Measurements from ENCODE around the gene MUC3A. TPM values are rescaled to one million over a fixed set of nuclear protein-coding genes. Genes with fewer than 3 reads are reported as not detected.
"Not testable (repeated sequence)": the region's sequence is repeated elsewhere in the genome, so short reads cannot be mapped to it uniquely, and the experiment has no call there.

Gene MUC3A
- polyA plus RNA-seq, 3 donors = 0.69 to 1.2 (median 0.72) TPM

DNA sequence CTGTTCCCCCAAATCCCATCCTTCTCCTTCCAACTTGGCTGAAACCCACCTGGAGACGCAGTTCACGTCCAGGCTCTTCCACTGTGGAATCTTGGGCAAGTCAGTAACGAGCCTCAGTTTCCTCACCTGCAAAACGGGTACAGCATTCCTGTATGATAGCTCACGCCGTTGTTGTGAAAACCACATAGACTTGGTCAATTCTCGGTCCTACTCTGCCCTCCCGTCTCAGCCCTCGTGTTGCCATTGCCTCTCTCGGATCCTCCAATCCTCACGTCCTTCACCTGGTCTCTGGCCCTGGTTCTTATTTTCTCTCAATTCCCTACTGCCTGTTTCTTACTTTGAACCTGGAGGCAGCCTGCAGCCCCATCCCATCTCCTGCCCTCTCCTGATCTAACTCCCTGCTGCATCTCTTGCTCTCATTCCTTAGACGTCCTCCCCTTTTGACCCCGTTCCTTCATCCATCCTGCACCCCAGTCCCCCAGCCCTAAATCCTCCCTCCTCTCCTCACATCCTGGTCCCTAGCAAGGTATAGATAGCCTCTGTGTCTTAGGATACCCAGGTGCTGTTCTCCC, 18.0 kb downstream of the MUC3A start:
- no peak for DNase-seq (ENCODE audit: extremely low read depth in 1 of 11, low read depth in 9 of 11, low spot score in 4 of 11)

DNA sequence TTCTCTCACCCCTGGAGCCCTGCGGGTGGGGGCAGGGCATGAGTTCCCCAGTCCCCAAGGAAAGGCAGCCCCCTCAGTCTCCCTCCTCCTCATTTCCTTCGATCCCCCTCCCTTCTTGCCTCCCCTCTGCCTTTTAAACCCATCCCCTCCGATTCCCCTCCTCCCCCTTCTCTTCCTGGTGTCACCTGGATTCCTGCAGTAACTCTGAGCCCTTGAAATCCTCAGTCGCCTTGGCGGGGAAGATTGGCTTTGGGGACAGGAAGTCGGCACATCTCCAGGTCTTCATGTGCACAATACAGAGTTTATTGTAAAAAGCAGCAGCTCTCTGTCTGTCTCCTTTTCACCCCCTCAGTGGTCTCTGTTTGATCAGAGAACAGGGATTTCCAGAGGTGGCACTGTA, 18.7 kb downstream of the MUC3A start:
- no peak for DNase-seq (ENCODE audit: extremely low read depth in 1 of 11, low read depth in 9 of 11, low spot score in 4 of 11)

DNA sequence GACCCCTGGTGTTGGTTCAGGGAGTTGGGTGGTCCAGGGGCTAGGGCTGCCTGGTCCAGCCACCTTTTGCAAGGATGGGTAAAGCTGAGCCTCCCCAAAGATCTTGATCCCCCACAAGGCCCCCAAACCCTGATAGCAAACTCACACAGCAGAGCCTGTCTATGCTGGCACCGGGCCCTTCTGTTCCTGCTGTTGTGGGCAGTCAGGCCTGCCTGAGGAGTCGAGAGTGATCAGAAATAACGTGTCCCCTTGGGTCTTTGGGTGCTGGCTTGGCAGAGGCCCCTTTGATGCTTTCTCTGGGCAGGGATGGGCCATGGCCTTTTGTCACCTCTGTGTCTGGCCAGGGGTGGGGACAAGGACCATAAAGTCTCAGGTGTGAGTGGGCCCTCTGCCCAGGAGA, 19.3 kb downstream of the MUC3A start:
- DNase-seq (ENCODE audit: extremely low read depth in 1 of 11, low read depth in 9 of 11, low spot score in 4 of 11) = no peak

DNA sequence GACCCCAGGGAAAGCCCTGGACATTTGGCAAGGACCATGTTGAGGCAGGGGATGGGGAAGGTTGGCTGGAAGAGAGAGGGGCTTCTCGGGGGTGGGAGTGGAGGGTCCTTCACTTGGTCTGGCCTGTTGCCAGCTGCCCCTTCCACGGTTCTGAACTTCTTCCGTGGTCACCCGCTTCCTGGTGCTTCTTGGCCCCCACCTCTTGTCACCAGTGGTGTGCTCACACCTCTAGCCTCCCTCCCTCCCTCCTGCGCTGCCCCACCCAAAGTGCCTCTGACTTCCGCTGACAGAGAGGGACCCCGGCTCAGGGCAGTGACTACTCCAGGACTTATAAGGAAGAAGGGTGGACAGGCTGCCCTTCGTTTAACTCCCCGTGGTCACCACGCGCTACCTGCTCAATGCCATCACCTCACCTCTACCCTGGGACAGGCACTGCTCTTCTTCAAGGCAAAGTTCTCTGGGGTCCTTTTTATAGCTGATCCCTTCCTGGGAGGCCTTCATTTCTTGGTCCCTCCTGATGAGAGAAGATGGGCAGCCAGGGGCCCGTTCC, 19.8 kb downstream of the MUC3A start, which contains the start of gene MUC12:
TSS of gene MUC12 (plus strand) at position 500 of the 550 bp plus-strand sequence. CDS start 58 bp downstream, outside the sequence.
- DNase-seq (ENCODE audit: extremely low read depth in 1 of 11, low read depth in 9 of 11, low spot score in 4 of 11) = no peak

DNA sequence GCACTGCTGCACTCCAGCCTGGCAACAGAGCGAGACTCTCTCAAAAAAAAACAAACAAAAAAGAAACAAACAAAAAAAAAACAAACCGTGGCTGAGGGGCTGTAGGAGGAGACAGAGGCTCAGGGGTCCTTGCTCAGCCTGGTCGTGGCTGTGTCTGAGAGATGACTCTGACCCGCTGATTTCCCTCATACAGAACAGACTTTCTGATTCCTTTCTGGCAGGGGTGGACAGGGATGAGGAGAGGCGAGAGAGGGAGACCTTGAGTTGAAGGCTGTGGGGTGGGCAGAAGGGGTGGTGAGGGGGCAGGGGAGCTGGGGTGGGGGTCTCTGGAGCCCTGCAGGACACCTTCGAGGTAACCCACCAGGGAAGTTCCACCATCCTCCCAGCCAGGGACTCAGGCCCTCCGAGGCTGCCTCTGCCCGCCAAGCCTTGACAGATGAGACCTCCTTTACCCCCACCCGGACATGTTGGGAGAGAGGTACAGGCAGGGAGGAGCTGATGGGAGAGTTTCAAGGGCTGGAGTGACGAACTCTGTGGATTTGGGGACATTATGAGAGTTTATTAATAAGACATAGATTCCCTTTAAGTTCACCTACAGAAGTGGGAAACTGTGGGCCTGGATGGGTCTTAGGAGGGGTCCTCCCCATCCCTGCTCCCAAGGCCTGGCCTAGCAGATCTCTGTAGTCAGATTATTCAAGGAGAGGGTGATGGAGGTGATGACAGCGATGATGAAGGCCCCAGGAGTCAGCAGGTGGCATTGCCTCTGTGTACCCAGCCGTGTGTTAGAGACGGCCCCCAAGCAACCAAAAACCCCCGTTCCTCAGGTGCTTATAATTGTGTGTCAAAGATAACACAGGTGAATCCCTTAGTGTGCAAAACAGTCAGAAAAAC, 22.0 kb downstream of the MUC3A start:
- no peak for DNase-seq (ENCODE audit: extremely low read depth in 1 of 11, low read depth in 9 of 11, low spot score in 4 of 11)

DNA sequence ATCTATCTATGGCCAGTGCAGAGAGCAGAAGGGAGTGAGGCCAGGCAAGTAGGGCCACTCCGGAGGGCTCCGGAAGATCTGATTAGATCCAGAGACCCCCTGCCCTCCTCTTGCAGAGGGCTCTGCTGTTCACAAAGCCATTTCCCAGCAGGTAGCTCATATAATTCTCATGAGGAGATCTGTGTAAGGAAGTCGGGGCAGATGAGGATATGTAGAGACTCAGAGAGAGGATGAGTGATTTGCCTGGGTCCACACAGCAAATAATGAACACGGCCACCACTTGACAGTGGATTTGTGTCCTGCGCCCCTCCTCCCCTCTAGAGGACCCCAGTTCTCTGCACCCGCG, 22.6 kb downstream of the MUC3A start:
- no peak for DNase-seq (ENCODE audit: extremely low read depth in 1 of 11, low read depth in 9 of 11, low spot score in 4 of 11)

DNA sequence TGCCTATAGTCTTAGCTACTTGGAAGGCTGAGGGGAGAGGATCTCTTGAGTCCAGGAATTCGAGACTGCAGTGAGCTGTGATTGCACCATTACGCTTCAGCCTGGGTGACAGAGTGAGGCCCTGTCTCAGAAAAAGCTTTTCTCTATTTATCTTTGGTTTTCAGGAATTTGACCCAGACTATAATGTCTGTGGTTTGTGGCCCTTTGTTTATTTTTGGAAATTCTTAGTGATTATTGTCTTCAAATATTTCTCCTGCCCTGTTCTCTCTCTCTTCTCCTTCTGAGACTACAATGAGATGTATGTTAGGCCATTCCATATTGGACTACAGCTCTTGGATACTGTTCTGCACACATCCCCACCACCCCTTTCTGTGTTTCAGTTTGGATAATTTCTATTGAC, 24.7 kb downstream of the MUC3A start:
- DNase-seq (ENCODE audit: extremely low read depth in 1 of 11, low read depth in 9 of 11, low spot score in 4 of 11) = no peak

DNA sequence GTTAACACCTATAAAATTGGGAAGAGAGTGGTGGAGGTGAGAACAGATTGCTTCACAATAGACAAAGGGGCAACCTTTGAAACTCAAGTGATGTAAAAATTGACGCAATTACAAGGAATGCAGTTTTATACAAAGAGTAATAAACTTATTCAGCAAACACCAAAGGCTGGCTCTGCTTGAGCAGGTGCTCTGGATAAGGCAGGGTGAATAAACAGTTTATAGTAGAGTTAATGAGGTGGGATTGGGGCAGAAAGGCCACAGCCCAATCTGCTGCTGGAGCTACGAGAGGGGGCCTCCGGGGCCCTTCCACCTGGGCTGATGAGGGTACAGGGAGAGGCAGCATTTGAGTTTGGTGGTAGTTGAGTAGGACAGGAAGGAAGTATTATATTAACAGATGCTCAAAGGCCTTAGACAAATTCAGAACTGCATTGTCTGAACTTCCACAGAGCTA, 26.1 kb downstream of the MUC3A start:
- DNase-seq (ENCODE audit: extremely low read depth in 1 of 11, low read depth in 9 of 11, low spot score in 4 of 11) = no peak

DNA sequence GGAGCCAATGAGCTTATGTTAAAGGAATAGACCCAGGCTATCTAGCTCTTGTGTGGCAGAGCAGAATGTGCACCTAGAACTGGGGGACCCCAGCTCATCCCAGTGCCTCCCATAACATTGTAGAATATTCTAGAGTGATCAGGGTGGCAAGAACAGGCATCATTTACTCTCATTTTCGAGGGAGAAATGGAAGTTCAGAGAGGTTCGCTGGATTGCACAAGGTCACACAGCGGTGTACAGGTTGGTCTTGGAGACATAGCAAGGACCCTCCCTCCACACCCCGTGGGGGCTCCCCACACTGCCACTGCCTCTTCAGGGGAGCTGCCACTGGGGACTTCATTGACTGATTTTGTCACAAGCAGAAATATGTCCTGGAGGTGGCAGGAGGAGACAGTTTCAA, 29.0 kb downstream of the MUC3A start:
- DNase-seq (ENCODE audit: extremely low read depth in 1 of 11, low read depth in 9 of 11, low spot score in 4 of 11) = no peak

DNA sequence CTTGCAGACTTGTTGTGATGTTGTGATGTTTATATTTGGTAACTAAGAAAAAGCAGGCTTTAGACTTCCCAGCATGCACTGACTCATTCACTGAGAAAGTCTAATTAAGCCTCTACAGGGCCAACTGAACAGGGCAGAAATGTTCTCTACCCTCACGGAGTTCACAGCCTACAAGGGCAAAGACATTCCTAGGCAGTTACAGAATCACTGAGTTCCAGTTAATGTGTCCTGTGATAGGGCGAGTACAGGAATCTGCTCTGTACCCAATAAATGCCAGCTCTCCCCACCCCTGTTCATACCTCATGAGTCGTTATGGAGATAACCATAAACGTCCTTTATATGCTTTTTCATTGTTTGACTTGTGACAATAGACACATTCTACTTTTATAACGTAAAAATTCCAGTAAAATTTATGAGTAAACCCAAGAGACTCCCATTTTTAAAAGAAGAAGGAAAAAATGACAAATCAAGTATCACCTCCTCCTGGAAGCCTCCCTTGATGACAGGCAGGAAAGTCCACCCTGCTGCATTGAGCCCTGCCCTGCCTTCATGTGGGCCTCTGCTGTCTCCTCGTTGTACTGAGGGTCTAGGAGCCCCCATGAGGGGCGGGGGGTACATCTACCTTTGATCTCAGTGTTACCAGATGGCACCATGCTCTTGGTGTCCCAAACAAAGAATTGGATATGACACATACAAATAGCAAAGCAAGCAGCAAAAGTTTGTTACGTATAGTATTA, 34.3 kb downstream of the MUC3A start:
- no peak for DNase-seq (ENCODE audit: extremely low read depth in 1 of 11, low read depth in 9 of 11, low spot score in 4 of 11)

DNA sequence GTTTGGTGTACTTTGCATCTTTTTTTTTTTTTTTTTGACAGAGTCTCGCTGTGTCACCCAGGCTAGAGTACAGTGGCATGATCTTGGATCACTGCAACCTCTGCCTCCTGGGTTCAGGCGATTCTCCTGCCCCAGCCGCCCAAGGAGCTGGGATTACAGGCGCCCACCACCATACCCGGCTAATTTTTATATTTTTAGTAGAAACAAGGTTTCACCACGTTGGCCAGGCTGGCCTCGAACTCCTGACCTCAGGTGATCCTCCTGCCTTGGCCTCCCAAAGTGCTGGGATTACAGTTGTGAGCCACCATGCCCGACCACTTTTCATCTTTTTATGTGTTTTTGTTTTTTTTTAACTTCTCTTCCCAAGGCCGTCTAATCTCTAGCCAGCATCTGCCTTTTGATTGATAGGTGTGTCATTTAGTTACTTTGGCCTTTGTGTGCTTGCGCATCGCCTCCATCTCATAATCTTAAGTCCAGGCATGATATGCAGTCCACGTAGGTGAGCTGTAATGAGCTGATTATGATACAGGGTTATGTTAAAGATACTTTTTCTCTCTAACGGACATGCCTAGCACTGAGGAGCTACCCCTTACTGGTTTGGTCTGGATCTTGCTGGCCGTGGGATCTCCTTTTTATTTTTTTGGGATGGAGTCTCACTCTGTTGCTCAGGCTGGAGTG, 35.0 kb downstream of the MUC3A start:
- DNase-seq (ENCODE audit: extremely low read depth in 1 of 11, low read depth in 9 of 11, low spot score in 4 of 11) = not testable (repeated sequence)

DNA sequence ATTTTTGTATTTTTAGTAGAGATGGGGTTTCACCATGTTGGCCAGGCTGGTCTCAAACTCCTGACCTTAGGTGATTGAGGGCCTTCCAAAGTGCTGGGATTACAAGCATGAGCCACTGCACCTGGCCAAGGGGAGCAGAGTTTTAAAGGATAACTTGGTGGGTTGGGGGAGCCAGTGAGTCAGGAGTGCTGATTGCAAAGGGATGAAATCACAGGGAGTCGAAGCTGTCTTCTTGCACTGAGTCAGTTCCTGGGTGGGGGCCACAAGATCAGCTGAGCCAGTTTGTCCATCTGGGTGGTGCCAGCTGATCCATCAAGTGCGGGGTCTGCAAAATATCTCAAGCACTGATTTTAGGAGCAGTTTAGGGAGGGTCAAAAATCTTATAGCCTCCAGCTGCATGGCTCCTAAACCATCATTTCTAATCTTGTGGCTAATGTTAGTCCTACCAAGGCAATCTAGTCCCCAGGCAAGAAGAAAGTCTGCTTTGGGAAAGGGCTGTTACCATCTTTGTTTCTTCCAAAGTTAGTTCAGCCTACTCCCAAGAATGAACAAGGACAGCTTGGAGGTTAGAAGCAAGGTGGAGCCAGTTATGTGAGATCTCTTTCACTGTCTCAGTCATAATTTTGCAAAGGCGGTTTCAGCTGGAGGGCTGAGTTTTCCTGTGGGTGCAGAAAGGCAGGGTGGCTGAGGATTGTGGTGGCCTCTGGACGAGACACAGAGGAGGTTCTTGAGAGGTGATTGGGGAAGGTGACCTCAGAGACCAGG, 35.9 kb downstream of the MUC3A start:
- not testable (repeated sequence) for DNase-seq (ENCODE audit: extremely low read depth in 1 of 11, low read depth in 9 of 11, low spot score in 4 of 11)

DNA sequence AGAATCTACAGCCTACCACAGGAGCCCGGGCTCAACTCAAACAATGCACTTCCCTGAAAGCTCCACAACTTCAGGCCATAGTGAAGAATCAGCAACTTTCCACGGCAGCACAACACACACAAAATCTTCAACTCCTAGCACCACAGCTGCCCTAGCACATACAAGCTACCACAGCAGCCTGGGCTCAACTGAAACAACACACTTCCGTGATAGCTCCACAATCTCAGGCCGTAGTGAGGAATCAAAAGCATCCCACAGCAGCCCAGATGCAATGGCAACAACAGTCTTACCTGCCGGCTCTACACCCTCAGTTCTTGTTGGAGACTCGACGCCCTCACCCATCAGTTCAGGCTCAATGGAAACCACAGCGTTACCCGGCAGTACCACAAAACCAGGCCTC, 42.3 kb downstream of the MUC3A start:
- DNase-seq (ENCODE audit: extremely low read depth in 1 of 11, low read depth in 9 of 11, low spot score in 4 of 11) = no peak

DNA sequence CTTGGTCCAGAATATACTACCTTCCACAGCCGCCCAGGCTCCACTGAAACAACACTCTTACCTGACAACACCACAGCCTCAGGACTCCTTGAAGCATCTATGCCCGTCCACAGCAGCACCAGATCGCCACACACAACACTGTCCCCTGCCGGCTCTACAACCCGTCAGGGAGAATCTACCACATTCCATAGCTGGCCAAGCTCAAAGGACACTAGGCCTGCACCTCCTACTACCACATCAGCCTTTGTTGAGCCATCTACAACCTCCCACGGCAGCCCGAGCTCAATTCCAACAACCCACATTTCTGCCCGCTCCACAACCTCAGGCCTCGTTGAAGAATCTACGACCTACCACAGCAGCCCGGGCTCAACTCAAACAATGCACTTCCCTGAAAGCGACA, 42.9 kb downstream of the MUC3A start:
- not testable (repeated sequence) for DNase-seq (ENCODE audit: extremely low read depth in 1 of 11, low read depth in 9 of 11, low spot score in 4 of 11)

DNA sequence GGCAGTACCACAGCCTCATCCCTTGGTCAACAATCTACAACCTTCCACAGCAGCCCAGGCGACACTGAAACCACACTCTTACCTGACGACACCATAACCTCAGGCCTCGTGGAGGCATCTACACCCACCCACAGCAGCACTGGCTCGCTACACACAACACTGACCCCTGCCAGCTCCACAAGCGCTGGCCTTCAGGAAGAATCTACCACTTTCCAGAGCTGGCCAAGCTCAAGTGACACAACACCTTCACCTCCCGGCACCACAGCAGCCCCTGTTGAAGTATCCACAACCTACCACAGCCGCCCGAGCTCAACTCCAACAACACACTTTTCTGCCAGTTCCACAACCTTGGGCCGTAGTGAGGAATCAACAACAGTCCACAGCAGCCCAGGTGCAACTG, 45.3 kb downstream of the MUC3A start:
- not testable (repeated sequence) for DNase-seq (ENCODE audit: extremely low read depth in 1 of 11, low read depth in 9 of 11, low spot score in 4 of 11)

DNA sequence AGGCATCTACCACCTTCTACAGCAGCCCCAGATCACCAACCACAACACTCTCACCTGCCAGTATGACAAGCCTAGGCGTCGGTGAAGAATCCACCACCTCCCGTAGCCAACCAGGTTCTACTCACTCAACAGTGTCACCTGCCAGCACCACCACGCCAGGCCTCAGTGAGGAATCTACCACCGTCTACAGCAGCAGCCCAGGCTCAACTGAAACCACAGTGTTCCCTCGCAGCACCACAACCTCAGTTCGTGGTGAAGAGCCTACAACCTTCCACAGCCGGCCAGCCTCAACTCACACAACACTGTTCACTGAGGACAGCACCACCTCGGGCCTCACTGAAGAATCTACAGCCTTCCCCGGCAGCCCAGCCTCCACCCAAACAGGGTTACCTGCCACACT, 49.2 kb downstream of the MUC3A start:
- DNase-seq (ENCODE audit: extremely low read depth in 1 of 11, low read depth in 9 of 11, low spot score in 4 of 11) = not testable (repeated sequence)

DNA sequence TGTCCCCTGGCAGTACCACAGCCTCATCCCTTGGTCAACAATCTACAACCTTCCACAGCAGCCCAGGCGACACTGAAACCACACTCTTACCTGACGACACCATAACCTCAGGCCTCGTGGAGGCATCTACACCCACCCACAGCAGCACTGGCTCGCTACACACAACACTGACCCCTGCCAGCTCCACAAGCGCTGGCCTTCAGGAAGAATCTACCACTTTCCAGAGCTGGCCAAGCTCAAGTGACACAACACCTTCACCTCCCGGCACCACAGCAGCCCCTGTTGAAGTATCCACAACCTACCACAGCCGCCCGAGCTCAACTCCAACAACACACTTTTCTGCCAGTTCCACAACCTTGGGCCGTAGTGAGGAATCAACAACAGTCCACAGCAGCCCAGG, 50.0 kb downstream of the MUC3A start:
- DNase-seq (ENCODE audit: extremely low read depth in 1 of 11, low read depth in 9 of 11, low spot score in 4 of 11) = not testable (repeated sequence)

DNA sequence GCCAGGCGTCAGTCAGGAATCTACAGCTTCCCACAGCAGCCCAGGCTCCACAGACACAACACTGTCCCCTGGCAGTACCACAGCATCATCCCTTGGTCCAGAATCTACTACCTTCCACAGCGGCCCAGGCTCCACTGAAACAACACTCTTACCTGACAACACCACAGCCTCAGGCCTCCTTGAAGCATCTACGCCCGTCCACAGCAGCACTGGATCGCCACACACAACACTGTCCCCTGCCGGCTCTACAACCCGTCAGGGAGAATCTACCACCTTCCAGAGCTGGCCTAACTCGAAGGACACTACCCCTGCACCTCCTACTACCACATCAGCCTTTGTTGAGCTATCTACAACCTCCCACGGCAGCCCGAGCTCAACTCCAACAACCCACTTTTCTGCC, 50.7 kb downstream of the MUC3A start:
- not testable (repeated sequence) for DNase-seq (ENCODE audit: extremely low read depth in 1 of 11, low read depth in 9 of 11, low spot score in 4 of 11)
